Measurements from ENCODE around the gene DNAAF3. TPM values are rescaled to one million over a fixed set of nuclear protein-coding genes. Genes with fewer than 3 reads are reported as not detected.

The DNAAF3 gene
- total RNA-seq, 1 donor from 2014 or later = 1.5 TPM

GRCh38 chr19:55176076-55176475 is 9.7 kb upstream of the DNAAF3 start:
- no peak overlapping the region for H3K4me3 Mint-ChIP-seq (ENCODE audit: unreplicated experiment)
- H3K36me3 Mint-ChIP-seq (ENCODE audit: unreplicated experiment) = no peaks in the 10 kb centered on the region
- DNase-seq (ENCODE audit: extremely low spot score, unreplicated experiment) = no peak
- peaks cover 33% of the 10 kb centered on the region for H3K27me3 Mint-ChIP-seq (ENCODE audit: unreplicated experiment)
- peaks cover 28% of the 10 kb centered on the region for H3K4me1 Mint-ChIP-seq (ENCODE audit: unreplicated experiment)
- TF ChIP-seq, protein P1, sequence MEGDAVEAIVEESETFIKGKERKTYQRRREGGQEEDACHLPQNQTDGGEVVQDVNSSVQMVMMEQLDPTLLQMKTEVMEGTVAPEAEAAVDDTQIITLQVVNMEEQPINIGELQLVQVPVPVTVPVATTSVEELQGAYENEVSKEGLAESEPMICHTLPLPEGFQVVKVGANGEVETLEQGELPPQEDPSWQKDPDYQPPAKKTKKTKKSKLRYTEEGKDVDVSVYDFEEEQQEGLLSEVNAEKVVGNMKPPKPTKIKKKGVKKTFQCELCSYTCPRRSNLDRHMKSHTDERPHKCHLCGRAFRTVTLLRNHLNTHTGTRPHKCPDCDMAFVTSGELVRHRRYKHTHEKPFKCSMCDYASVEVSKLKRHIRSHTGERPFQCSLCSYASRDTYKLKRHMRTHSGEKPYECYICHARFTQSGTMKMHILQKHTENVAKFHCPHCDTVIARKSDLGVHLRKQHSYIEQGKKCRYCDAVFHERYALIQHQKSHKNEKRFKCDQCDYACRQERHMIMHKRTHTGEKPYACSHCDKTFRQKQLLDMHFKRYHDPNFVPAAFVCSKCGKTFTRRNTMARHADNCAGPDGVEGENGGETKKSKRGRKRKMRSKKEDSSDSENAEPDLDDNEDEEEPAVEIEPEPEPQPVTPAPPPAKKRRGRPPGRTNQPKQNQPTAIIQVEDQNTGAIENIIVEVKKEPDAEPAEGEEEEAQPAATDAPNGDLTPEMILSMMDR (IDR thresholded peaks at IDR 0.05) = no peak
- H3K27ac Mint-ChIP-seq (ENCODE audit: unreplicated experiment) = no peak overlapping the region
- H3K9me3 Mint-ChIP-seq (ENCODE audit: unreplicated experiment) = no peaks in the 10 kb centered on the region

DNA sequence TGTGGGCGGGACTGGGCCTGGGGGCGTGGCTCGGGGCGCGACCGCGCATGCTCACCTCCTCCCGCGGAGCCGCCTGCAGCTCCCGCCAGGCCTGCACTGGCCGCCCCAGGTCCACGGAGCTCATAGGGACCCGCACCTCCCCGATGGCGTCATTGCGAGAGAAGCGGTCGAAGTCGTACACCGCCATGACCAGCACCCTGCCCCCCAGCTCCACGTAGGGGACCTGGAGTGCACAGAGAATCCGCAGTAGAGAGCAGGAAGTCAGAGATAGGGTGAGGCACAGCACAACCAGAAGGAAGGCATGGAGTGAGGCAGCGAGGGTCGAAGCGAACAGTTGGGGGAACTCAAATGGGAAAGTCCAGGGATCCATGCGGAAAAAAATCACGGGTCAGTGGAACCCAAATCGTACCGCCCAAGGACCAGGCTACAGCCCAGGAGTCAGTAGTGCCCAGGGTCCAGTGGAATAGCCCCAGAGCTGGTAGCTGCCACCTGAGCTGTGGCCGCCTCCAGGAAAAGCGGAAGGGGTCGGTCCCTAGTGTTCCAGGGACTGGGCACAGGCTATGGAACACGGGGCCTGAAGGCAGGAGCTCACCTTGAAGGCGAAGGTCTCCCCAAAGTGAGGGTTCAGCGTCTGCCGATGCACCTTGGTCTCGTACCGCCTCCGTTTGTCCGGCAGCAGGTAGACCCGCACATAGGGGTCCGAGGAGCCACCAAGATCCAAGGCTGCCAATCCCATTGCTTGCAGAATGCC is 8.9 kb upstream of the DNAAF3 start:
- no peak for DNase-seq (ENCODE audit: extremely low spot score, unreplicated experiment)
- Mint-ChIP-seq H3K4me3 (ENCODE audit: unreplicated experiment) (no peak overlapping the region), H3K9me3 (ENCODE audit: unreplicated experiment) (no peaks in the 10 kb centered on the region), H3K27me3 (ENCODE audit: unreplicated experiment) (peaks cover 30% of the 10 kb centered on the region), H3K4me1 (ENCODE audit: unreplicated experiment) (peaks cover 26% of the 10 kb centered on the region), H3K36me3 (ENCODE audit: unreplicated experiment) (no peaks in the 10 kb centered on the region), H3K27ac (ENCODE audit: unreplicated experiment) (no peak overlapping the region)
- TF ChIP-seq, protein P1 (IDR thresholded peaks at IDR 0.05) = no peak

- Mint-ChIP-seq H3K36me3 (ENCODE audit: unreplicated experiment) (no peaks in the 10 kb centered on the region), H3K27ac (ENCODE audit: unreplicated experiment) (no peak overlapping the region), H3K9me3 (ENCODE audit: unreplicated experiment) (no peaks in the 10 kb centered on the region), H3K27me3 (ENCODE audit: unreplicated experiment) (peaks cover 31% of the 10 kb centered on the region), H3K4me1 (ENCODE audit: unreplicated experiment) (peaks cover 21% of the 10 kb centered on the region), H3K4me3 (ENCODE audit: unreplicated experiment) (peak overlapping the region; percentile 69)
- TF ChIP-seq, protein P1 (IDR thresholded peaks at IDR 0.05) = no peak
- DNase-seq (ENCODE audit: extremely low spot score, unreplicated experiment) = no peak
Measured at GRCh38 chr19:55174425-55175116, 8.2 kb upstream of the DNAAF3 start.

DNA sequence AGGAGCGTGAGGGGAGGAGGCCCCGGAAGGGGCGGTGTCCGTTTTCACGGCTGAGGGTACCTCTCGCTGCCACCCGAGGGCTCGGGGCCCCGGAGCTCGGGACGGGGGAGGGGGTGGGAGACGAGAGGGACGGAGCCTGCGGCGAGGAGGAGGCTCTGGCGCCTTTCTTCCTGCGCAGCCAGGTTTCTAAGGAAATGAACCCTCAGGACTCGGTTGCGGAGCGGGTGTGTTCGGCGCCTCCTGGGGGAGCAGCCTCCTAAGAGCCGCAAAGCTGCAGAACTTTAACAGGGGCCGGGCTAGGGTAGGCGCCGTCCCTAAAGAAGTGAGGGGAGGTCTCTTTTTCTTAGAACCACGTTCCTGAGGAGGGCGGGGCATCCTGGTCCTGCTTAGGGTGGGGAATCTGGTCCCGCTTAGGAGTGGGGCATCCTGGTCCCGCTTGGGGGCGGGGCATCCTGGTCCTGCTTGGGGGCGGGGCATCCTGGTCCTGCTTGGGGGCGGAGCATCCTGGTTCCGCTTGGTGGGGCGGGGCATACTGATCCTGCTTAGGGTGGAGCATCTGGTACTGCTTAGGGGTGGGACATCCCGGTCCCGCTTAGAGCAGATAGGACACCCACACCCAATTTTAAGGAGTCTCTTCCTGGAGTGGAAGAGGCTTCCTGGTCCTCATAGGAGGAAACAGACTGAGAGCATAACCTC is 7.4 kb upstream of the DNAAF3 start:
- peak overlapping the region; percentile 69 for H3K4me3 Mint-ChIP-seq (ENCODE audit: unreplicated experiment)
- TF ChIP-seq, protein P1 (IDR thresholded peaks at IDR 0.05) = no peak
- DNase-seq (ENCODE audit: extremely low spot score, unreplicated experiment) = no peak
- no peak overlapping the region for H3K27ac Mint-ChIP-seq (ENCODE audit: unreplicated experiment)
- no peaks in the 10 kb centered on the region for H3K36me3 Mint-ChIP-seq (ENCODE audit: unreplicated experiment)
- peaks cover 36% of the 10 kb centered on the region for H3K27me3 Mint-ChIP-seq (ENCODE audit: unreplicated experiment)
- peaks cover 17% of the 10 kb centered on the region for H3K4me1 Mint-ChIP-seq (ENCODE audit: unreplicated experiment)
- no peaks in the 10 kb centered on the region for H3K9me3 Mint-ChIP-seq (ENCODE audit: unreplicated experiment)
